Measurements from ENCODE around the gene GALNT5.
"Not testable (repeated sequence)": the region's sequence is repeated elsewhere in the genome, so short reads cannot be mapped to it uniquely, and the experiment has no call there.

Gene GALNT5

GRCh38 chr2:157252529-157252928, 5.0 kb upstream of the GALNT5 start:
- no peak for DNase-seq

DNA sequence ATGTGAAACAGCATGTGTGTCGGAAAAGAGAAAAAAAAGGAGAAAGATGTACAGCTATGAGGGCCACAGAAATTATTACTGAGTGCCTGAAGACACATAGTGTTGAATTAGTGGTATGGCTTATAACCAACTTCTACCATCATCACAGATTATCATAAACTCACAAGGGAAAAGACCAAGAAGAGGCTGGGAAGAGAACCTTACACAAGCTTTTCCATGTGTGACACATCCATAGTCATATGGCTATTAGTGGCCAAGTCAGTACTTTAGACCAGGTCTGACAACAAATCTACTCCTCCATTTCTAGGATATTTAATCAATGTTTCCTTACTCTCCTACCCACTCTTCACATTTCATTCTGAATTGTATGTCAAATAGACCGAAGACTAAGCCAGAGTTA, 3.5 kb upstream of the GALNT5 start:
- DNase-seq: no peak

DNA sequence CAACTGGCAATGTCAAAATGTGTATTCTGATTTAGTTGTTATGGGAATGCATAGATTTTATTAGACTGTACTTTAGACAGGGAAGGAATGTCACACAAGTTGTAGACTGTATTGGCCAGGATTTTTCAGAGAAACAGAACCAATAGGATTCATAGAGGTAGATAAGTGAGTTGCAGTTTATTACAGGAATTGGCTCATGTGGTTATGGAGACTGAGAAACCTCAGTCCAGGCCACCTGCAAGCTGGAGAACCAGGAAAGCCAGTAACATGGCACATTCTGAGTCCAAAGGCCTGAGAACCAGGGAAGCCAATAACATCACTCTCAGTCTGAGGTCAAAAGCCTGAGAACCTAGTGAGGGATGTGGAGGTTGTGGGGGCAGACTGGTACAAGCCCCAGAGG, 1.8 kb upstream of the GALNT5 start:
- DNase-seq: no peak

GRCh38 chr2:157256626-157257025, 879 bp upstream of the GALNT5 start:
- DNase-seq: no peak

- DNase-seq: no peak
These were observed 1.2 kb downstream of the GALNT5 start for GRCh38 chr2:157258520-157259326.

DNA sequence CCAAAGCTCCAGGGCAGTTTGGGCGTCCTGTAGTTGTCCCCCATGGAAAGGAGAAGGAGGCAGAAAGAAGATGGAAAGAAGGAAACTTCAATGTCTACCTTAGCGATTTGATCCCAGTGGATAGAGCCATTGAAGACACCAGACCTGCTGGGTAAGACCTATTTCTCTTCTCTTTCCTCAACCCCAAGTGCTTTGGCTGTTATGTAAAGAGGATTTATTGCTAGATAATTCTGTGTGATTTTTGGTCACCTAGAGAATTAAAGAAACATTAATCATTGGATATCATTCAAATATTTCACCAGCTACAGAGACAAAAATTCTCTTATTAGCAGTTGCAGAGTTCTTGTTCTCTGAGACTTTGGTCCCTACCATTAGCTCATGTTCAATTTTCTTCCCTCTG, 1.9 kb downstream of the GALNT5 start:
- no peak for DNase-seq

- no peak for DNase-seq
These were observed 2.5 kb downstream of the GALNT5 start for GRCh38 chr2:157259960-157260359.

DNA sequence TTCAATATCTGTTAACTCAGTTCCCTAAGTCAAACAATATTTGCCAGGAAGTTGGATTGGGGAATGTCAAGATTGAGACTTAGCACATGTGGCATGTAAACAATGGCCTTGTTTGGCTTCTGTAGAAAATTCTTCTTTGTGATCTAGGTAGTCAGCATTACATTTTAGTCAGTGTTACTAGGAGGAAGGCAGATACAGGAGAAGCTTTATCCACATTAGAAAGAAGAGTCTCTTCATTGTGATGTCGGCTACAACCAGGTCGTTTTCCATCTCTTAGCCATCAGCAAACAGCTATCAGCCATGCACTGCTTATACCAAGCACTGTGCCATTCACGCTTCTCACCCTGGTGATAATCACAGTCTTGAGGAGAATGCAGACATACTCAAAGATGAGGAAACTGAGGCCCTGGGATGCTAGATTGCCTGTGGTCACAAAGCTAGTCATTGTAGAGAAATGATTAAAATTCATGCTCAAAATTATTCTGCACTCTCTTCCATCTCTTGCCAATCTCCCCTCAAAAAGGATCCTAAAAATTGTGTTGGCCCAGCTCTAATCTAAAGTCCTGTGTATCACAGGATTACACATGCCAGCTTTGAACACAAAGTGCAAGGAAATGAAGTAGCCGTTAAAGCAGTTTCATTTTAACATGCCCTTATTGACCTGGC, 3.2 kb downstream of the GALNT5 start:
- DNase-seq: no peak

DNA sequence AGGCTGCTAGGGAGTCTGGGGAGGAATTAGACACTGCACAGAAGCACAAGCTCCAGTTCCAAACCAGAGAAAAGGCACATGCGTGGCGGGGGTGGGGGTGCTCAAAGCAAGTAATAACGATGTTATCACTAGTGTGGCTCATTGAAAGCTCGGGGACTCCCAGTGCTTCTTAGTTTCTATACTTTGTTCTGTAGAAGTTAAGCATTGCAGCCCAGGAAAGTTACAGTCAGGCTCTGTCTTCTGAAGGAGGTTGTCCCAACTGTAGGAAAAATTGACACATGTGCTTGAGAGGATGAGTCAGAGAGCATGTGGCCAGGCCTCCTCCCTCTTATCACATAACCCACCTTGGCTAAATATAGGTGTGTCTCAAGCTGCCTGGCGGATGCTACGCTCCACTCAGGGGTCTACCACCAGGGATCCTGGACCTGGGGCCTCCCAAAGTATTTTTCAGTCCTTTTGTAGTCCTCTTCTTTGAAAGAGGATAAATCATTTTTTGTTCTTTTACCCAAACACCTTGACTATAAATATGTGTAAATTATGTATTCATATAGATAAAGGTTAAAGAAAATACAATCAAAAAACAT, 3.8 kb downstream of the GALNT5 start:
- DNase-seq: peak; percentile 65

- DNase-seq: no peak
These were observed 4.7 kb downstream of the GALNT5 start for GRCh38 chr2:157262248-157262647.

DNA sequence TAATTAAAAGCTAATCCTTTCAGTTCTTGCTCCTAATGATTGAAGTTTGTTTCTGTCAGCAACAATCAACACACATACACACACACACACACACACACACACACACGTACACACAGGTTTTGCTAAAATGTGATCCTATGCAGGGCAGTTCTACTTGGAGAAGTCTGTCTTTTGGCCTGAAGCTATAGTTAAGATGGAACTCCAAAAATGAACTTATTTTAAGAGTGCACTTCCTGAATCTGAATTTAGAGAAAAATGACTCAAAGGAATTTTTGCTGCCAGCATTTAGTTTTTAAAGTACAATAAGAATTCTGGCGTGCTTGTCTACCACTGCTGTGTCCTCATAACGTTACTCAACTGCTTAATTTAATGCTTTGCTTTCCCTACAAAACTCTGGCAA, 6.6 kb downstream of the GALNT5 start:
- DNase-seq: no peak

- DNase-seq: no peak
These were observed 8.3 kb downstream of the GALNT5 start for GRCh38 chr2:157265825-157266224.

DNA sequence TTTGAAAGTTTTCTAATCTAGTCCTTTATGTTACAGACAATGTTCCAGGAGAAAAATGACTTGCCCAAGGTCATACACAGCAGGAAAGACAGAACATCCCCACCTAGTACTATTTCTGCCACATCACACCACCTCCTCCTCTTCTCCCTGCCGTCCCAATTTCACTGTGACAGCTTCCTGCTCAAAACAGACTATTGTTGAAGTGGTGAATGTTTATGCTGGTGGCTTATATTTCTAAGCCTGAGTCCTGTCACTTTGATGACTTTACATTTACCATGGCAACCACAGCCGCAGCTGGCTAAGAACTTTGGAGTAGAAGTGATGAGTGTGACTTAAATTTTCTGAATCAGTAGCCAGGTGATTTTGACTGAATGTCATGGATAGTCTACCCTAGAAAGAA, 10.0 kb downstream of the GALNT5 start:
- DNase-seq: no peak

GRCh38 chr2:157269060-157269459, 11.6 kb downstream of the GALNT5 start:
- DNase-seq: no peak

GRCh38 chr2:157269922-157270321, 12.4 kb downstream of the GALNT5 start:
- DNase-seq: no peak

GRCh38 chr2:157271590-157272203, 14.2 kb downstream of the GALNT5 start:
- no peak for DNase-seq

DNA sequence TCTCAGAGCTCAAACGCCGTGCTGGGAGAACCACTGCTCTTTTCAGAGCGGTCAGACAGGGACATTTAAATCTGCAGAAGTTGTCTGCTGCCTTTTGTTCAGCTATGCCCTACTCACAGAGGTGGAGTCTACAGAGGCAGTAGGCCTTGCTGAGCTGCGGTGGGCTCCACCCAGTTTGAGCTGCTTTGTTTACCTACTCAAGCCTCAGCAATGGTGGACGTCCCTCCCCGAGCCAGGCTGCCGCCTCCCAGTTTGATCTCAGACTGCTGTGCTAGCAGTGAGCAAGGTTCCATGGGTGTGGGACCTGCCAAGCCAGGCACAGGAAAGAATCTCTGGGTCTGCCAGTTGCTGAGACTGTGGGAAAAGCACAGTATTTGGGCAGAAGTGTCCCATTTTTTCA, 21.8 kb downstream of the GALNT5 start:
- not testable (repeated sequence) for DNase-seq

DNA sequence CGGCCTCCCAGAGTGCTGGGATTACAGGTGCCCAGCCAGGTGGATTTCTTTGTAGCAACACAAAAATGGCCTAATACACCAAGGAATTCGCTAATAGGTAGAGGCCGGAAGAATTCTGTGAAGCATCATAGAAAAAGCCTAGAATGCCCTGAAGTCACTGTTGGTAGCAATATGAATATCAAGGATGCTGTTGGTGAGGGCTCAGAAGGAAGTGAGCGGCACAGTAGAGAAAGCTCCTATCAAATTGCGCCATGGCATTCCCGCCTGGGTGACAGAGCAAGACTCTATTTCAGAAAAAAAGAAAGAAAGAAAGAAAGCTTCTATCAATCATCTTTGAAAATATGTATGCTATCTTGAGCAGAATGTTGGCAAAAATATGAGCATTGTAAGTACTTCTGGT, 23.8 kb downstream of the GALNT5 start:
- DNase-seq: no peak

GRCh38 chr2:157283468-157283867, 26.0 kb downstream of the GALNT5 start:
- DNase-seq: no peak

DNA sequence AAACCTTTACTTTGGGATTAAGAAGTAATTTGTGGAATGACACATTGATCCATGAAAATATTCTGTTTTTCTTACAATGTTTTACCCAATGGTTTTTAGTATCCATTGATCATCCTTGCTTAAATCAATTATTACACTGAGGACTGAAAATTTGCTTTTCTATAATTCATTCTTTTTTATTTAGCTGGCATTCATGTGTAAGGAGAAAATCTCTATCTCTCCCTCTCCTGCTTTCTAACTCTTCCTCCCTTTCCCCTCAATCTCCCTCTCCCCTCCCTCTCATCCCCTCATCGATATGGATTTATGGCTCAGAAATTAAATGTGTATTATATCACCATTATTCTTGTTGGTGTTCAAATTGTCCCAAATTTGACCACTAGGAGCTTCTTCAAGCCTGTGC, 29.7 kb downstream of the GALNT5 start:
- no peak for DNase-seq

DNA sequence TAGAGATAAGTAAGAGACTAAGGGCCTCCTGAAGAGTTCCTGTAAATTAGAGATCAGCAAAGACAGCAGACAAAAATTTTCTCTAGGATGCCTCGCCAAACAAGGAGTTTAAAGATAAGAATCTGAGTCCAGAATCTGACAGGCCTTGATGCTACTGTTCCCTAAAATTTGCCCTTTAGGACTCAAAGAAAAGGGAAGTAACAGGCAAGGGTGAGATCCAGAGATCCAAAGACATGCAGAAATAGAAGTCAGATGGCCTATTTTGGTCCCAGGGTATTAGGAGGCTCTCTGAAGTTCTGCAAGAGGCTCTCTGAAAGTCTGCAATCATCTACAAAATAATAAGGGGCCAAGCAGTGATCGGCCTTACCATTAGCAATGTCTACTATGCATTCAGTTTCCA, 33.0 kb downstream of the GALNT5 start:
- no peak for DNase-seq

GRCh38 chr2:157291018-157291417, 33.5 kb downstream of the GALNT5 start:
- DNase-seq: no peak

DNA sequence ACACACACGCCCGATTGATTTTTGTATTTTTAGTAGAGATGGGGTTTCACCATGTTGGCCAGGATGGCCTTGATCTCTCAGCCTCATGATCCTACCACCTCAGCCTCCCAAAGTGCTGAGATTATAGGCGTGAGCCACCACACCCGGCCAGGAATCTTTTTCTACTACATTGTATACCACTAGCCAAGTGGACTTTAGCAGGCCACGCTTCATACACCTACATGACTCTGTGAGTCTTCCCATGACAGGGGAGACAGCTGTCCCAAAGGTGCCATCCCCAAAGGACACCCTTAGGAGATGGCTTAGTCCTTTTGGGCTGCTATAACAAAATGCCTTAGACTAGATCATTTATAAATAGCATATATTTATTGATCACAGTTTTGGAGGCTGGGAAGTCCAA, 35.3 kb downstream of the GALNT5 start:
- DNase-seq: no peak

DNA sequence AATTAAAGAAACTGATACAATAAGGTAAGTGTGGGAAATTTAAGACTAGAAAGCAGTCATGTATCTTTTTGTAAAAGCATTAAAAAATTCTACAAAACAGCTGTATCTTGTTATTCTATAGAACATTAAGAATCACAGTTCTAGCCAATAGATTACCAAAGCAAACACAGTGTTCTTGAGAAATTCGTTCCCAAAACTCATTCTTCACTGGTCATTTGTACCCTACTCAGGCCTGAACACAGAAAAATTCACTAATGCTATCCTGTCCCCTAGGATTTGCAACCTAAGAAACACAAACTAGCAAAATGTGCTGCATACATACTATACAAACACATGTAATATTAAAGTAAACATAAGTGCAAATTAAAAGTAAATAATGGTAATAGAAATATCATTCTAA, 39.0 kb downstream of the GALNT5 start:
- DNase-seq: no peak

Data from activated naive CD4-positive, alpha-beta T cell treated with anti-CD3 and anti-CD28 coated beads, Interleukin-2, amount 50 U/mL, for 16 hours (primary cell).